Fibroblast of villous mesenchyme (primary cell): ENCODE measurements around the gene SNX9. TPM values are rescaled to one million over a fixed set of nuclear protein-coding genes. Genes with fewer than 3 reads are reported as not detected.
"Not testable (repeated sequence)": the region's sequence is repeated elsewhere in the genome, so short reads cannot be mapped to it uniquely, and the experiment has no call there.

Experiments used
- DNase-seq: peaks from one replicate; pipeline ENCODE4 v3.0.0-alpha.2; 2010; ENCODE audit warnings: low read depth
- H3K4me3 ChIP-seq: 2 replicates; pipeline ENCODE4 v1.5.1; 2011; ENCODE audit warnings: low read depth, mild to moderate bottlenecking, low read length
- total RNA-seq: library from RNA; depleted of rRNA; stranded (reverse); fragments of >200 nt; gene quantifications from 2 replicates; pipeline ENCODE4 v1.2.3, GENCODE V29; 2012
- TF ChIP-seq, protein P1 (sequence below): IDR thresholded peaks from 2 replicates; pipeline ENCODE4 v1.5.1; 2012; ENCODE audit warnings: low read depth, mild to moderate bottlenecking, low read length; ENCODE audit not compliant: insufficient read depth

Gene SNX9
- total RNA-seq, 1 donor, result 37.6 TPM

DNA sequence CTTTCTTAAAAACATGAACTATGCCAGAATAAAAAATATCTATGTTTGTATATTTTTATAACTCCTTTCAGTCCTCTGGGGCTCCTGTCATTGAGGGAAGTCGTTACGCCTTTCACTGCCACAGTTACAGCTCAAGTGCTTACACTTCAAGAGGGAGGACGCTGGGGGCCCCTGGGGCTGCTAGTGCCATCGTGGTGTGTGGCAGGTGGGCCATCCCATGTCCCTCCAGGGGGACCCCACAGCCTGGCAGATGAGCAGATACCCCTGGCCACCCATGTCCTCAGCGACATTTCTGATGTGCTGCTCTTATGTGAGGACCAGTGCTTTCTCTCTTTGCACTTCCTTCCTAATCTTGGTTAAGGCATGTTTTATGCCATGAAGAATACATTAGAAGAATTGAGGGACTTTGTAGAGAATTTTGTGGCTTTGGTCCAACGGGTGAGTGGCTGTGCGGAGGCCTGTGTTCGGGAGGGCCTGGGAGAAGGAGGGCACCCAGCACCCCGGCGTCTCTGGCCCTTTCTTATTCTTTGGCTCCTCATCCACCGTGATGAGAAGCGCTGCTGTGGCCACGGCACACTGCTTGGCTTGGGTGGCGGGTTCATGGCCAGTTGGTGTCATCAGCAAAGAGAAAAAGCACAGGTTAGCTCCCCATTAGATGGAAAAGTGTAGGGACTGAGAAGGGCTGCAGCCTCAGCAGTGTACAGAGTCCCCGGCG lies 120.4 kb downstream of the SNX9 start:
- DNase-seq, result no peak
- TF ChIP-seq, protein P1, sequence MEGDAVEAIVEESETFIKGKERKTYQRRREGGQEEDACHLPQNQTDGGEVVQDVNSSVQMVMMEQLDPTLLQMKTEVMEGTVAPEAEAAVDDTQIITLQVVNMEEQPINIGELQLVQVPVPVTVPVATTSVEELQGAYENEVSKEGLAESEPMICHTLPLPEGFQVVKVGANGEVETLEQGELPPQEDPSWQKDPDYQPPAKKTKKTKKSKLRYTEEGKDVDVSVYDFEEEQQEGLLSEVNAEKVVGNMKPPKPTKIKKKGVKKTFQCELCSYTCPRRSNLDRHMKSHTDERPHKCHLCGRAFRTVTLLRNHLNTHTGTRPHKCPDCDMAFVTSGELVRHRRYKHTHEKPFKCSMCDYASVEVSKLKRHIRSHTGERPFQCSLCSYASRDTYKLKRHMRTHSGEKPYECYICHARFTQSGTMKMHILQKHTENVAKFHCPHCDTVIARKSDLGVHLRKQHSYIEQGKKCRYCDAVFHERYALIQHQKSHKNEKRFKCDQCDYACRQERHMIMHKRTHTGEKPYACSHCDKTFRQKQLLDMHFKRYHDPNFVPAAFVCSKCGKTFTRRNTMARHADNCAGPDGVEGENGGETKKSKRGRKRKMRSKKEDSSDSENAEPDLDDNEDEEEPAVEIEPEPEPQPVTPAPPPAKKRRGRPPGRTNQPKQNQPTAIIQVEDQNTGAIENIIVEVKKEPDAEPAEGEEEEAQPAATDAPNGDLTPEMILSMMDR, result no peak
- no peak overlapping the region for H3K4me3 ChIP-seq

GRCh38 chr6:157943964-157944283 lies 120.9 kb downstream of the SNX9 start:
- no peak for DNase-seq
- no peak overlapping the region for H3K4me3 ChIP-seq
- TF ChIP-seq, protein P1, result no peak

- H3K4me3 ChIP-seq, result no peak overlapping the region
- peak; percentile 64 for DNase-seq
- TF ChIP-seq, protein P1, result no peak
These were observed 122.2 kb downstream of the SNX9 start for GRCh38 chr6:157944983-157945931.

GRCh38 chr6:157946053-157946617 lies 123.1 kb downstream of the SNX9 start:
- TF ChIP-seq, protein P1, result no peak
- no peak for DNase-seq
- no peak overlapping the region for H3K4me3 ChIP-seq

GRCh38 chr6:157946865-157947532 lies 124.0 kb downstream of the SNX9 start:
- TF ChIP-seq, protein P1, result peak; percentile 58
- no peak overlapping the region for H3K4me3 ChIP-seq
- peak; percentile 37 for DNase-seq

- DNase-seq, H3K4me3 ChIP-seq: not testable (repeated sequence)
These were observed 127.9 kb downstream of the SNX9 start for GRCh38 chr6:157950899-157951298.

DNA sequence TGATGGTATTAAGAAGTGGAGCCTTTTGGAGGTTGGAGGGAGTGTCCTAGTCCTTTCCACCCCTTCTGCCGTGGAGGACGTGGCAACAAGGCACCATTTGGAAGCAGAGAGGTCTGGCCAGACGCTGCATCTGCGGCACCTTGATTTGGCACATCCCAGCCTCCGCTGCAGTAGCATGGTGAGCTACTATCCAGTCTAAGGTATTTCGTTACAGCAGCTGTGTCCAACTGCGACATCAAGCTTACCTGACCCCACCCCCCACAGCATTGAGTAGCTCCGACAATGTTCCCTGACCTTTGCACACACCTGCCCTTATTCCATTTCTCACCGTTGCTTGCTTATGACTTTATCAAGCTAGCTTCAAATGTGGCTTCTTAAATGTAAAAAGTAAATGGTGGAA lies 128.8 kb downstream of the SNX9 start:
- no peak for DNase-seq
- TF ChIP-seq, protein P1, result no peak
- no peak overlapping the region for H3K4me3 ChIP-seq
